HAP-1 (cell line): Measurements from ENCODE around the gene HPRT1.

Experiments used
- DNase-seq, 2 experiments: peaks; one replicate each; pipeline ENCODE4 v3.0.0-alpha.2; 2016 to 2020; ENCODE audit warnings: low spot score in 2 of 2
- H3K27me3 ChIP-seq: fragments of 250-450 bp; sonication (Bioruptor Pico); 2 replicates; pipeline ENCODE4 v1.5.1; 2020; ENCODE audit warnings: low read depth, mild to moderate bottlenecking, moderate library complexity
- H3K36me3 ChIP-seq: fragments of 250-450 bp; sonication (Bioruptor Pico); replicated peaks from 2 replicates; pipeline ENCODE4 v1.5.1; 2020; ENCODE audit warnings: mild to moderate bottlenecking
- H3K4me1 ChIP-seq: fragments of 250-450 bp; sonication (Bioruptor Pico); 2 replicates; pipeline ENCODE4 v1.5.1; 2020; ENCODE audit warnings: mild to moderate bottlenecking
- H3K4me3 ChIP-seq: fragments of 250-450 bp; sonication (Bioruptor Pico); 2 replicates; pipeline ENCODE4 v1.5.1; 2020; ENCODE audit warnings: mild to moderate bottlenecking, moderate library complexity
- H3K9me3 ChIP-seq: fragments of 250-450 bp; sonication (Bioruptor Pico); 2 replicates; pipeline ENCODE4 v1.5.1; 2020; ENCODE audit warnings: mild to moderate bottlenecking, moderate library complexity
- in situ Hi-C: fragments of 300-500 bp; cut with MboI; formaldehyde crosslinking; loops from 3 replicates; pipeline ENCODE4 v1.14.3; 2020; ENCODE audit warnings: low sequenced_read_pairs, inconsistent platforms, mixed read lengths

The HPRT1 gene

DNA sequence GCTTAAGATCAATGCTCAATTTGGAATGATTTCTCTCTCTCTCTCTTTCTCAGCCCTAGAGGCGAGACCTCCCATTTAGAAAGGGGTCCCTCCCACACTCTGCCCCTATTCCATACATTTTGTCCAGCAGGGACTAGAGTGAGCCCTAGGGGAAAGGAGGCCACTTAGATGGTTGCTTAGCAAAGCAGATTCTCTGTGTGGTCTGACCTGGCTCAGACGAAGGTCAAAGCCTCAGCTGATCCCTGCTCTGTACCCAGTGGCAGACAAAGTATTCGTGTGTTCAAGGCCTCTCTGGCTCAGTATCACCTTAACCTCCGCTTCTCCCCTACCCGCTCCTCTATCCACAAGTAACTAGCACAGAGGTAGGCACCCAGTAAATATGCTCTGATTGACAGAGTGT lies 78.4 kb downstream of the HPRT1 start:
- Histone ChIP-seq H3K4me3 (no peak overlapping the region), H3K9me3 (no peaks in the 10 kb centered on the region), H3K4me1 (0 out of 2 replicates have a peak, but pooled peaks cover 3% of the 10 kb centered on the region), H3K27me3 (0 out of 2 replicates have a peak, but pooled peaks cover 2% of the 10 kb centered on the region), H3K36me3 (no peaks in the 10 kb centered on the region)
- in situ Hi-C loops = no loop called here
- no peak for DNase-seq

GRCh38 chrX:134541906-134542305 lies 81.9 kb downstream of the HPRT1 start:
- in situ Hi-C loops = no loop called here
- Histone ChIP-seq H3K4me1 (0 out of 2 replicates have a peak, but pooled peaks cover 3% of the 10 kb centered on the region), H3K36me3 (0 out of 2 replicates have a peak, but pooled peaks cover 5% of the 10 kb centered on the region), H3K4me3 (no peak overlapping the region), H3K27me3 (0 out of 2 replicates have a peak, but pooled peaks cover 2% of the 10 kb centered on the region), H3K9me3 (no peaks in the 10 kb centered on the region)
- DNase-seq = no peak

GRCh38 chrX:134542485-134542884 lies 82.5 kb downstream of the HPRT1 start:
- H3K4me1 ChIP-seq = peaks cover 3% of the 10 kb centered on the region
- H3K9me3 ChIP-seq = no peaks in the 10 kb centered on the region
- H3K27me3 ChIP-seq = 0 out of 2 replicates have a peak, but pooled peaks cover 2% of the 10 kb centered on the region
- H3K4me3 ChIP-seq = no peak overlapping the region
- DNase-seq = no peak
- in situ Hi-C loops = no loop called here
- 0 out of 2 replicates have a peak, but pooled peaks cover 5% of the 10 kb centered on the region for H3K36me3 ChIP-seq

GRCh38 chrX:134543288-134543687 lies 83.3 kb downstream of the HPRT1 start:
- Histone ChIP-seq H3K4me3 (no peak overlapping the region), H3K36me3 (0 out of 2 replicates have a peak, but pooled peaks cover 5% of the 10 kb centered on the region), H3K4me1 (peaks cover 3% of the 10 kb centered on the region), H3K27me3 (0 out of 2 replicates have a peak, but pooled peaks cover 2% of the 10 kb centered on the region), H3K9me3 (no peaks in the 10 kb centered on the region)
- no peak for DNase-seq
- in situ Hi-C loops = no loop called here

DNA sequence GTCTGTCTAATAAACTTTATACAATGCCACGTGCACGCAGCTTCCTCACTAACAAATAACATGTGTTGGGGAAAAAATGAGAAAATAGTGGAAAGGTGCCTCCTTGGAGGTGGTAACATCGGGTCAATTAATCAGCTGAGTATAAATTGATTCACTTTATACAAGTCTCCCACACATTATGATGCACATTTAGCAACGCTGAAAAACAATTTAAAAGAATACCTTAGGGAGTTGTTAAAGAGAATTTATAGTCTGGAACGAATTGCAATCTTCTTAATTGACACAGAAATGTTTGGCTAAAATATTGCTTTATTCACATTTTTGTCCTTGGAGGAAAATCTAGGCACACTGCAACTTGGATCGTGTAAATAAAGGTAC lies 84.2 kb downstream of the HPRT1 start:
- Histone ChIP-seq H3K36me3 (0 out of 2 replicates have a peak, but pooled peaks cover 5% of the 10 kb centered on the region), H3K9me3 (no peaks in the 10 kb centered on the region), H3K4me3 (no peak overlapping the region), H3K27me3 (0 out of 2 replicates have a peak, but pooled peaks cover 2% of the 10 kb centered on the region), H3K4me1 (peaks cover 3% of the 10 kb centered on the region)
- DNase-seq = no peak
- in situ Hi-C loops = no loop called here

DNA sequence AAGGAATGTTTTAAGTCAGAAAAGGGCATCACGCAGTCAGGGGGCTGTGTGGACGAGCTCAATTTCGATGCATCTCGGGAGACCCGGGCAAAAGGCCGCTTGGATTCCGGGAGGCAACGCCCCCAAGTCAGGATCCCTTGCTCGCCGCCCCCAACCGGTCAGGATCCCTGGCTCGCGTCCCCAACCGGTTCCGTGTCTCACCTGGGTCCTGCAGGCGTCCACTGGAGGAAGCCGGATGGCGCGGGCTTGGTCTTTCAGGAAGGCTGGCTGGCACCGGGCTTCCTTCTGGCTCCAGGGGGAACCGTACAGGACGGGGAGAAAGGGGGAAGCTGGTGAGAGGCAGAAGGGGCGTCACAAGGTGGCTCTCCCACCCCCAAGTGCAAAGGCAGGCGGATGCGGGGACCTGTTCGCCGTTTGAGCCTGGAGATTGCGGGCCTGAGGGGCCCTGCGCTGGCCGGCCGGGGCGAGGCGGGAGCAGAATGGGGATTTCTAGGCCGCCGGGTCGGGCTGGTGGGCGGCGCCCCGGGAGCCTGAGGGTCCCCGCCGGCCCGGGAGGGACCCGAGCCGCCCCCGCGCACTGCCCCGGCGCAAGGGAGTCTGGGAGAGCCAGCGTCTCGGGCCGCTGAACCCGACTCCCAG lies 84.7 kb downstream of the HPRT1 start:
- Histone ChIP-seq H3K4me1 (peaks cover 3% of the 10 kb centered on the region), H3K36me3 (0 out of 2 replicates have a peak, but pooled peaks cover 5% of the 10 kb centered on the region), H3K27me3 (0 out of 2 replicates have a peak, but pooled peaks cover 2% of the 10 kb centered on the region), H3K4me3 (no peak overlapping the region), H3K9me3 (no peaks in the 10 kb centered on the region)
- no peak for DNase-seq
- in situ Hi-C loops = no loop called here

- H3K4me3 ChIP-seq = no peak overlapping the region
- in situ Hi-C loops = no loop called here
These were observed 85.5 kb downstream of the HPRT1 start for GRCh38 chrX:134545510-134545909.

DNA sequence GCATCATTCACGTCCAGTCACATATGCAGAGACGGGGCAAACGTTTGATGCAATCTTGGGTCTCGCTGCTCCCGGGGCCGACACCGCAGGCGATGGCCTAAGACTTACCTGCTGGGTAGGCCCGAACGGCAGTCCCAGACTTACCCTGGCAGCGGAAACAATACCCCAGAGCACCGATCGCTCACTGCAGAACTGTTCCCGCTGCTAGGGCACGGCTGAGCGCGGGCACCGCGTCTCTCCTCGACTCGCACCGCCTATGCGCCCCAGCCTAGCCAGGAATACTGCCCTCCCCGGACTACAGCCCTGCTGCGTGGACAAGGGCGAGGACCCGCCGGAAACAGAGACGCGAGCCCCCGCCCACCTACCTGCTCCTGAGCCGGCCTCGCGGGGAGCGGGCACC lies 86.2 kb downstream of the HPRT1 start:
- in situ Hi-C loops = no loop called here
- no peaks in the 10 kb centered on the region for H3K9me3 ChIP-seq
- no peaks in the 10 kb centered on the region for H3K27me3 ChIP-seq
- 0 out of 2 replicates have a peak, but pooled peaks cover 5% of the 10 kb centered on the region for H3K36me3 ChIP-seq
- no peak for DNase-seq
- no peak overlapping the region for H3K4me3 ChIP-seq
- peaks cover 18% of the 10 kb centered on the region for H3K4me1 ChIP-seq

More at GRCh38 chrX:134545510-134545909, 85.5 kb downstream of the HPRT1 start:
- Histone ChIP-seq H3K4me1 (peaks cover 12% of the 10 kb centered on the region), H3K27me3 (0 out of 2 replicates have a peak, but pooled peaks cover 2% of the 10 kb centered on the region), H3K36me3 (0 out of 2 replicates have a peak, but pooled peaks cover 5% of the 10 kb centered on the region), H3K9me3 (no peaks in the 10 kb centered on the region)
- no peak for DNase-seq

DNA sequence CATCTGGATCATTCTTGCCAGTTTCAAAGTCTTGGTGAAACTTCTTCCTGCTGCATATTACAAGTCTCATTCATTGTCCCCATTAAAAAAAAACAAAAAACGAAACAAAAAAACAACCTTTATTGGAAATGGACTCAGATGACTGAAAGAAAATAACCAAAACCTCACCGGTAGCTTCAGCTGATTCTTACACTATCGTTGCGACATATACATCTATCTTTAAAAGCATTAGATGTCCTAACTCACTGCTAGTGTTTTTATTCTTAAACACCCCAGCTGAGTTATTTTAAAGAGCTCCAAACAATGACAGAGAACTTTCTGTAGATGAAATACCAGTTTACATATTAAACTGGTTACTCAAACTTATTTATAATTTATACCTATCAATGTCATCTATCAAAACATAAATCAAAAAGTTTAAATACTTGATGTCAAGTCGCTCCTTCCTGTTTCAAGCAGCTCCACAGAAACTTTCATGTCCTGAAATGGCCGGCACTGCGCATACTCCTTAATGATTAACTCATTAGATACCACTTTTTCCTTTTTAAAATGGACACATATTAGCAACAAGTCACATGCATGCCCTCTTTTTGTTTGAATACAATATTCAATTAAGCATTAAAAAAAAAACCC lies 87.2 kb downstream of the HPRT1 start:
- no peak for DNase-seq
- in situ Hi-C loops = no loop called here
- Histone ChIP-seq H3K4me3 (no peak overlapping the region; the same call in 1 of the 2 replicates), H3K4me1 (peaks cover 28% of the 10 kb centered on the region), H3K36me3 (0 out of 2 replicates have a peak, but pooled peaks cover 5% of the 10 kb centered on the region), H3K9me3 (no peaks in the 10 kb centered on the region), H3K27me3 (no peaks in the 10 kb centered on the region)

DNA sequence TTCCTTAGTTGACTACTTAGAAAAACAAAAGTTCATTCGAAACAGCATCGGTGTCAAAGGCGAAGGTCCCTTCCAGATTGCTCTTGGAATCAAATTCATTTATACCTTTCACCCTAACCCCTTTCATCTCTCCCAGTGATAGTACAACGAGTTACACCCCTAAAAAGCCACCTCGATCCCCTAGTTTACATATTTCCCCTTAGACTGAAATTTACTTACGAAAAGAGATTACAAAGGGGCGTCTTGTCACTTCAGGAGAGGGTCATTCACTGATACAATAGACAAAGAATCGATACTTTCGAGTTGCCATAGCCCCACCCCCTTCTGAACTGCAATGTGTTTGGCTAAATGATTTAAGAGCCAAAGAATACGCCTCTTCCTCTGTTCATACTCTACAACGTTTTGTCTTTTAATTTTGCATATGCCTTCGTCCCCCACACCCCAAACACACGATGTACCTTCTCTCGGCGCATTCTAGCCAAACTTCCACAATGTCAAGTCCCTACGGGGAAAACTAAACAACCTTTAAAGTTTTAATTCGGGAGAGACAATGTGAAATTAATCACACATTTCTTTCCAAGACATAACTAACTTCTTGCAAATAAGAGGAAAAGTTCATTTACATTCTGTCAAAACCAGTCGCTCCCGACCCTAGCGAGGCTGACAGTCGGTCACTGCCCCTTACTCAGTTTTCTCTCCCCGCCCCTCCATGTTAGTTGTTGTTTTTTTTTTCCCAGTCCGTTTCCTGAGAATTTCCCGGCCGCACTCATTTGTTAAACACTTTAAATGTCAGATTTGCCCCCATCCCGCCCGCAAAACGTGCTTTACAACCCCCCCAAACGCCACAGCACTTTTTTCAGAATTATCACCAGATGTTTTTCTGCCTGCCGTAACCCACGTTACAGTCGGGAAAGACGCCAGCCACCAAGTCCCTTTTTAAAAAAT lies 88.6 kb downstream of the HPRT1 start:
- DNase-seq = peak; percentile 65 to 68
- in situ Hi-C loops = no loop called here
- H3K27me3 ChIP-seq = no peaks in the 10 kb centered on the region

More for the DNA sequence above, 88.6 kb downstream of the HPRT1 start:
- H3K36me3 ChIP-seq = 0 out of 2 replicates have a peak, but pooled peaks cover 5% of the 10 kb centered on the region
- peaks cover 38% of the 10 kb centered on the region for H3K4me1 ChIP-seq
- H3K9me3 ChIP-seq = no peaks in the 10 kb centered on the region
- H3K4me3 ChIP-seq = peak overlapping the region; percentile 69
